Mesendoderm (in vitro differentiated cells): ENCODE results near the gene ACAP3.
A peak's percentile ranks its signal among the peaks of the same experiment; 100 is the strongest.

Source experiments
- DNase-seq: peaks from one replicate; pipeline ENCODE4 v3.0.0; 2013
- H2AK5ac ChIP-seq: 2 replicates; pipeline ENCODE4 v1.6.1; 2013; ENCODE audit warnings: low read length, inconsistent platforms
- H2BK120ac ChIP-seq: 2 replicates; pipeline ENCODE4 v1.6.1; 2013; ENCODE audit warnings: low read depth, mild to moderate bottlenecking, low read length, moderate library complexity, mixed read lengths
- H2BK15ac ChIP-seq: replicated peaks from 2 replicates; pipeline ENCODE4 v1.6.1; 2013; ENCODE audit warnings: low read depth, mild to moderate bottlenecking, moderate library complexity
- H2BK5ac ChIP-seq: 2 replicates; pipeline ENCODE4 v1.6.1; 2013; ENCODE audit warnings: low read length, inconsistent platforms
- H3K18ac ChIP-seq: 2 replicates; pipeline ENCODE4 v1.6.1; 2013; ENCODE audit warnings: mild to moderate bottlenecking, low read length, mixed read lengths
- H3K23ac ChIP-seq: one replicate; pipeline ENCODE4 v1.6.1; 2013; ENCODE audit warnings: low read length
- H3K27ac ChIP-seq: 2 replicates; pipeline ENCODE4 v1.5.1; 2013; ENCODE audit warnings: low read depth, mild to moderate bottlenecking, inconsistent platforms, low read length, moderate library complexity
- H3K27me3 ChIP-seq: 2 replicates; pipeline ENCODE4 v1.6.1; 2013; ENCODE audit warnings: low read length, control low read depth, mild to moderate bottlenecking, inconsistent platforms; ENCODE audit not compliant: insufficient read depth, poor library complexity
- H3K36me3 ChIP-seq: 2 replicates; pipeline ENCODE4 v1.6.1; 2013; ENCODE audit warnings: low read length, inconsistent platforms; ENCODE audit not compliant: control insufficient read depth, insufficient read depth
- H3K4ac ChIP-seq: one replicate; pipeline ENCODE4 v1.6.1; 2013; ENCODE audit warnings: low read depth, mild to moderate bottlenecking, low read length, moderate library complexity
- H3K4me1 ChIP-seq: 2 replicates; pipeline ENCODE4 v1.6.1; 2013; ENCODE audit warnings: low read depth, low read length, inconsistent platforms; ENCODE audit not compliant: control insufficient read depth
- H3K4me2 ChIP-seq: 2 replicates; pipeline ENCODE4 v1.6.1; 2013; ENCODE audit warnings: low read length
- H3K4me3 ChIP-seq: 2 replicates; pipeline ENCODE4 v1.5.1; 2013; ENCODE audit warnings: mild to moderate bottlenecking, low read length
- H3K56ac ChIP-seq: one replicate; pipeline ENCODE4 v1.6.1; 2013; ENCODE audit warnings: low read length
- H3K79me1 ChIP-seq: 2 replicates; pipeline ENCODE4 v1.6.1; 2013; ENCODE audit warnings: low read length, inconsistent platforms
- H3K79me2 ChIP-seq: 2 replicates; pipeline ENCODE4 v1.6.1; 2013; ENCODE audit warnings: mild to moderate bottlenecking, low read length; ENCODE audit not compliant: control insufficient read depth, insufficient read depth
- H3K9ac ChIP-seq: 2 replicates; pipeline ENCODE4 v1.6.1; 2013; ENCODE audit warnings: low read length, inconsistent platforms
- H4K5ac ChIP-seq: one replicate; pipeline ENCODE4 v1.6.1; 2013; ENCODE audit warnings: low read length
- H4K8ac ChIP-seq: one replicate; pipeline ENCODE4 v1.6.1; 2013; ENCODE audit warnings: low read depth, mild to moderate bottlenecking, control low read depth, low read length, moderate library complexity
- WGBS: extraction: QIAGEN DNeasy Blood & Tissue Kit; methylation state at CpG from one replicate; pipeline ENCODE4 v1.1.7; 2013; ENCODE audit warnings: low lambda C conversion rate, missing lambda C conversion rate; ENCODE audit not compliant: insufficient coverage; ENCODE audit errors: extremely low coverage; 5-methylcytosine and 5-hydroxymethylcytosine counted together

Gene ACAP3

GRCh38 chr1:1308756-1309250, 1.1 kb upstream of the ACAP3 start:
- H3K27me3 ChIP-seq, result no peaks in the 10 kb centered on the region
- H3K23ac ChIP-seq, result peak overlapping the region; percentile 45
- H3K4ac ChIP-seq, result no peak overlapping the region
- H3K79me1 ChIP-seq, result peaks cover 11% of the 10 kb centered on the region
- H3K4me2 ChIP-seq, result peak overlapping the region; percentile 87
- DNase-seq, result no peak
- H3K79me2 ChIP-seq, result peaks cover 3% of the 10 kb centered on the region
- no CpG with 5 or more reads among the region's 66 CpGs for WGBS
- peak overlapping the region; percentile 29 for H3K18ac ChIP-seq
- H3K9ac ChIP-seq, result peak overlapping the region; percentile 91
- peak overlapping the region; percentile 15 for H3K27ac ChIP-seq
- H2BK120ac ChIP-seq, result no peak overlapping the region
- H3K4me3 ChIP-seq, result peak overlapping the region; percentile 73
- H3K56ac ChIP-seq, result peak overlapping the region; percentile 92
- H2AK5ac ChIP-seq, result no peak overlapping the region
- H2BK5ac ChIP-seq, result no peak overlapping the region
- peaks cover 15% of the 10 kb centered on the region for H3K36me3 ChIP-seq
- H2BK15ac ChIP-seq, result no peak overlapping the region
- no peak overlapping the region for H4K5ac ChIP-seq
- peaks cover 11% of the 10 kb centered on the region for H3K4me1 ChIP-seq
- H4K8ac ChIP-seq, result no peak overlapping the region

GRCh38 chr1:1307261-1307922, 338 bp downstream of the ACAP3 start:
- peaks cover 5% of the 10 kb centered on the region for H3K36me3 ChIP-seq
- no peaks in the 10 kb centered on the region for H3K27me3 ChIP-seq
- H3K4me1 ChIP-seq, result peaks cover 11% of the 10 kb centered on the region
- peak overlapping the region; percentile 94 for H3K9ac ChIP-seq
- H3K79me2 ChIP-seq, result peaks cover 3% of the 10 kb centered on the region
- H3K79me1 ChIP-seq, result peaks cover 11% of the 10 kb centered on the region
- no peak overlapping the region for H4K8ac ChIP-seq
- peak overlapping the region; percentile 26 for H3K27ac ChIP-seq
- no peak for DNase-seq
- no peak overlapping the region for H2BK120ac ChIP-seq
- no peak overlapping the region for H4K5ac ChIP-seq
- no peak overlapping the region for H2AK5ac ChIP-seq
- no CpG with 5 or more reads among the region's 83 CpGs for WGBS
- no peak overlapping the region for H2BK15ac ChIP-seq
- H3K4me2 ChIP-seq, result peak overlapping the region; percentile 89
- no peak overlapping the region for H2BK5ac ChIP-seq
- peak overlapping the region; percentile 73 for H3K4ac ChIP-seq
- peak overlapping the region; percentile 74 for H3K4me3 ChIP-seq
- H3K18ac ChIP-seq, result peak overlapping the region; percentile 15
- H3K23ac ChIP-seq, result no peak overlapping the region
- H3K56ac ChIP-seq, result peak overlapping the region; percentile 95

- no peak overlapping the region for H3K4ac ChIP-seq
- H3K9ac ChIP-seq, result peak overlapping the region; percentile 94
- peaks cover 11% of the 10 kb centered on the region for H3K79me1 ChIP-seq
- WGBS, result no CpG with 5 or more reads among the region's 27 CpGs
- DNase-seq, result no peak
- no peak overlapping the region for H3K23ac ChIP-seq
- peaks cover 11% of the 10 kb centered on the region for H3K4me1 ChIP-seq
- H3K79me2 ChIP-seq, result peaks cover 3% of the 10 kb centered on the region
- H3K27me3 ChIP-seq, result no peaks in the 10 kb centered on the region
- H2AK5ac ChIP-seq, result peak overlapping the region; percentile 17
- H3K36me3 ChIP-seq, result peaks cover 5% of the 10 kb centered on the region
- H4K5ac ChIP-seq, result no peak overlapping the region
- H3K18ac ChIP-seq, result no peak overlapping the region
- H3K4me2 ChIP-seq, result peak overlapping the region; percentile 89
- no peak overlapping the region for H4K8ac ChIP-seq
- peak overlapping the region; percentile 74 for H3K4me3 ChIP-seq
- no peak overlapping the region for H2BK120ac ChIP-seq
- no peak overlapping the region for H3K27ac ChIP-seq
- no peak overlapping the region for H2BK5ac ChIP-seq
- no peak overlapping the region for H2BK15ac ChIP-seq
- H3K56ac ChIP-seq, result peak overlapping the region; percentile 95
Measured at GRCh38 chr1:1306661-1307260, 969 bp downstream of the ACAP3 start.

- Histone ChIP-seq H2BK15ac (no peak overlapping the region), H2BK5ac (no peak overlapping the region), H3K27me3 (no peaks in the 10 kb centered on the region), H3K4me2 (no peak overlapping the region), H3K4ac (peak overlapping the region; percentile 70), H3K4me1 (peaks cover 11% of the 10 kb centered on the region), H3K36me3 (peaks cover 2% of the 10 kb centered on the region), H3K23ac (no peak overlapping the region), H3K79me2 (peaks cover 3% of the 10 kb centered on the region), H3K9ac (peak overlapping the region; percentile 62), H3K56ac (peak overlapping the region; percentile 95), H3K27ac (no peak overlapping the region), H4K5ac (no peak overlapping the region), H3K79me1 (peaks cover 11% of the 10 kb centered on the region), H2BK120ac (no peak overlapping the region), H4K8ac (no peak overlapping the region), H3K4me3 (no peak overlapping the region), H2AK5ac (no peak overlapping the region), H3K18ac (peak overlapping the region; percentile 43)
- no CpG with 5 or more reads among the region's 11 CpGs for WGBS
- DNase-seq, result peak; percentile 54
Measured at GRCh38 chr1:1306070-1306660, 1.6 kb downstream of the ACAP3 start.

- H3K79me2 ChIP-seq, result peaks cover 3% of the 10 kb centered on the region
- H3K4me1 ChIP-seq, result peaks cover 11% of the 10 kb centered on the region
- H2BK15ac ChIP-seq, result no peak overlapping the region
- peaks cover 11% of the 10 kb centered on the region for H3K79me1 ChIP-seq
- peak overlapping the region; percentile 82 for H3K56ac ChIP-seq
- peak; percentile 72 for DNase-seq
- H4K8ac ChIP-seq, result no peak overlapping the region
- H3K23ac ChIP-seq, result no peak overlapping the region
- H3K4ac ChIP-seq, result peak overlapping the region; percentile 70
- H2BK120ac ChIP-seq, result no peak overlapping the region
- H3K4me2 ChIP-seq, result peak overlapping the region; percentile 10
- H2BK5ac ChIP-seq, result no peak overlapping the region
- H3K9ac ChIP-seq, result peak overlapping the region; percentile 65
- H3K27ac ChIP-seq, result peak overlapping the region; percentile 68
- WGBS, result no CpG with 5 or more reads among the region's 25 CpGs
- H3K36me3 ChIP-seq, result peaks cover 2% of the 10 kb centered on the region
- H2AK5ac ChIP-seq, result no peak overlapping the region
- no peaks in the 10 kb centered on the region for H3K27me3 ChIP-seq
- H3K18ac ChIP-seq, result peak overlapping the region; percentile 43
- H4K5ac ChIP-seq, result no peak overlapping the region
- no peak overlapping the region for H3K4me3 ChIP-seq
Measured at GRCh38 chr1:1305300-1306069, 2.2 kb downstream of the ACAP3 start.
